Measurements from ENCODE around the gene JPH3. TPM values are rescaled to one million over a fixed set of nuclear protein-coding genes. Genes with fewer than 3 reads are reported as not detected.

Gene JPH3
- polyA plus RNA-seq, 3 donors = not detected

GRCh38 chr16:87735270-87736007, 133.1 kb downstream of the JPH3 start:
- Mint-ChIP-seq H3K9me3 (no peaks in the 10 kb centered on the region), H3K27ac (peak overlapping the region in 1 of 7 donors; percentile 11), H3K36me3 (peaks cover 42 to 44% of the 10 kb centered on the region in 2 donors), H3K4me3 (no peak overlapping the region), H3K27me3 (ENCODE audit: low read depth in 3 of 3) (no peaks in the 10 kb centered on the region), H3K4me1 (no peaks in the 10 kb centered on the region)
- Histone ChIP-seq H3K9me3 (replicated peaks in 1 of 2; ENCODE audit: control insufficient read depth in 1 of 2, insufficient read depth in 1 of 2, low read length in 2 of 2) (no peaks in the 10 kb centered on the region), H3K27ac (ENCODE audit: low read depth in 1 of 2, low read length in 2 of 2) (no peak overlapping the region), H3K79me2 (ENCODE audit: insufficient read depth, low read length) (no peaks in the 10 kb centered on the region), H3K4me2 (replicated peaks; ENCODE audit: extremely low read depth, low read length, poor library complexity, severe bottlenecking) (no peak overlapping the region), H3K9ac (ENCODE audit: insufficient read depth, low read length, poor library complexity, severe bottlenecking) (no peak overlapping the region), H2AFZ (ENCODE audit: insufficient read depth, low read depth, low read length, poor library complexity, severe bottlenecking) (no peak overlapping the region), H3K4me1 (ENCODE audit: control insufficient read depth in 1 of 2, insufficient read depth in 2 of 2, low read length in 2 of 2) (no peaks in the 10 kb centered on the region), H4K20me1 (ENCODE audit: insufficient read depth, low read length) (peaks cover 6% of the 10 kb centered on the region), H3K36me3 (replicated peaks in 1 of 2; ENCODE audit: control insufficient read depth in 1 of 2, insufficient read depth in 2 of 2, low read length in 2 of 2) (peaks cover 19 to 71% of the 10 kb centered on the region in 2 donors), H3K4me3 (replicated peaks in 1 of 3; ENCODE audit: low read depth in 2 of 3, low read length in 3 of 3) (no peak overlapping the region), H3K27me3 (ENCODE audit: control insufficient read depth in 2 of 2, insufficient read depth in 2 of 2, low read length in 2 of 2) (no peaks in the 10 kb centered on the region)
- intact Hi-C loops (cut with micrococcal nuclease) = no loop called here
- no peak for DNase-seq
- 94% methylated on average over 17 of the region's 23 CpGs for WGBS (ENCODE audit: insufficient coverage)
- TF ChIP-seq CTCF (IDR thresholded peaks at IDR 0.05) = no peak

- Mint-ChIP-seq H3K4me3 (no peak overlapping the region), H3K27ac (no peak overlapping the region), H3K9me3 (no peaks in the 10 kb centered on the region), H3K27me3 (ENCODE audit: low read depth in 3 of 3) (no peaks in the 10 kb centered on the region), H3K4me1 (no peaks in the 10 kb centered on the region), H3K36me3 (peaks cover 42 to 45% of the 10 kb centered on the region in 2 donors)
- H3K27me3 ChIP-seq (ENCODE audit: control insufficient read depth in 2 of 2, insufficient read depth in 2 of 2, low read length in 2 of 2) = no peaks in the 10 kb centered on the region
- H3K4me3 ChIP-seq (replicated peaks in 1 of 3; ENCODE audit: low read depth in 2 of 3, low read length in 3 of 3) = no peak overlapping the region
- TF ChIP-seq CTCF (IDR thresholded peaks at IDR 0.05) = no peak
- H3K4me1 ChIP-seq (ENCODE audit: control insufficient read depth in 1 of 2, insufficient read depth in 2 of 2, low read length in 2 of 2) = no peaks in the 10 kb centered on the region
- 94% methylated on average over 10 of the region's 12 CpGs for WGBS (ENCODE audit: insufficient coverage)
- peaks cover 20 to 71% of the 10 kb centered on the region in 2 donors for H3K36me3 ChIP-seq (replicated peaks in 1 of 2; ENCODE audit: control insufficient read depth in 1 of 2, insufficient read depth in 2 of 2, low read length in 2 of 2)
- H3K27ac ChIP-seq (ENCODE audit: low read depth in 1 of 2, low read length in 2 of 2) = no peak overlapping the region
- H4K20me1 ChIP-seq (ENCODE audit: insufficient read depth, low read length) = peaks cover 6% of the 10 kb centered on the region
- no peak overlapping the region for H3K4me2 ChIP-seq (replicated peaks; ENCODE audit: extremely low read depth, low read length, poor library complexity, severe bottlenecking)
- H2AFZ ChIP-seq (ENCODE audit: insufficient read depth, low read depth, low read length, poor library complexity, severe bottlenecking) = no peak overlapping the region
- intact Hi-C loops (cut with micrococcal nuclease) = no loop called here
- no peaks in the 10 kb centered on the region for H3K9me3 ChIP-seq (replicated peaks in 1 of 2; ENCODE audit: control insufficient read depth in 1 of 2, insufficient read depth in 1 of 2, low read length in 2 of 2)
- H3K79me2 ChIP-seq (ENCODE audit: insufficient read depth, low read length) = no peaks in the 10 kb centered on the region
- no peak overlapping the region for H3K9ac ChIP-seq (ENCODE audit: insufficient read depth, low read length, poor library complexity, severe bottlenecking)
- no peak for DNase-seq
Measured at GRCh38 chr16:87736008-87736382, 133.7 kb downstream of the JPH3 start.
